Tibial nerve (tissue), 4 donors: ENCODE data around the gene CISTR.

ENCODE experiments used
- EP300 ChIP-seq, 2 donors: sonication (generic); formaldehyde crosslinking; IDR thresholded peaks; one replicate each; pipeline ENCODE4 v1.6.1; 2017; ENCODE audit warnings: antibody characterized with exemption in 2 of 2, mild to moderate bottlenecking in 1 of 2
- POLR2A ChIP-seq, 2 donors: fragments of 450-650 bp; IDR thresholded peaks; one replicate each; pipeline ENCODE4 v1.6.1; 2017; ENCODE audit warnings: antibody characterized with exemption in 2 of 2, mild to moderate bottlenecking in 2 of 2, moderate library complexity in 2 of 2
- TF ChIP-seq, protein P1 (sequence below), 5 experiments: fragments of 200-600 bp in 3 of 5; fragments of 450-650 bp in 2 of 5; sonication (generic) in 3 of 5; IDR thresholded peaks; one replicate each; pipeline ENCODE4 v1.5.1; 2016 to 2019; ENCODE audit warnings: antibody characterized with exemption in 5 of 5, mild to moderate bottlenecking in 3 of 5, moderate library complexity in 2 of 5

DNA sequence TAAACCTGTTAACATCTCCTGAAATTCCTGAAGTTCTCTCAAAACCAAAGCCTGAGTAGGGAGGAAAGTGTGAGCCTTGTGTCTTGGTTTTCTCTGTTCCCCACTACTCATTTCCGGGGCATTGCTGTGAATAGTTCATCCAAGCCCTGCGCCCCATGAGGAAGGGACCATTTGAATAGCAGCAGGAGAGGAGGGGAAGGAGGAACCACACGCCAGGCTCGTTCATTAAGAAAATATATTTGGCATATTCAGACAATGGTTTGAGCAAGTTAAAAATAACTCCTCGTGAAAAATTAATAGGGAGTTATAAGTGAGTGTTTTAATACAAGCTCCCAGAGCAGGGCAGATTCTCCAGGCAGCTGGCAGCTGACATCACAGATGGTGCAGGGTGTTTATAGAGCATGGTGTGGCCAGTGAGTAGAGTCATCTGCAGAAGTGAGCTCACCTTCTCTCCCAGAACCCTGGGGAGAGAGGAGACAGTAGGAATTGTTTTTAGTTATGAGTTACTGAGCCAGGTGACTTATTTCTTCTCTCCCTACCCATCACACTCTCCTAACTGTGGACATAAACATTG lies 29.5 kb upstream of the CISTR start:
- TF ChIP-seq POLR2A (IDR thresholded peaks at IDR 0.05), result no peak
- TF ChIP-seq, protein P1, sequence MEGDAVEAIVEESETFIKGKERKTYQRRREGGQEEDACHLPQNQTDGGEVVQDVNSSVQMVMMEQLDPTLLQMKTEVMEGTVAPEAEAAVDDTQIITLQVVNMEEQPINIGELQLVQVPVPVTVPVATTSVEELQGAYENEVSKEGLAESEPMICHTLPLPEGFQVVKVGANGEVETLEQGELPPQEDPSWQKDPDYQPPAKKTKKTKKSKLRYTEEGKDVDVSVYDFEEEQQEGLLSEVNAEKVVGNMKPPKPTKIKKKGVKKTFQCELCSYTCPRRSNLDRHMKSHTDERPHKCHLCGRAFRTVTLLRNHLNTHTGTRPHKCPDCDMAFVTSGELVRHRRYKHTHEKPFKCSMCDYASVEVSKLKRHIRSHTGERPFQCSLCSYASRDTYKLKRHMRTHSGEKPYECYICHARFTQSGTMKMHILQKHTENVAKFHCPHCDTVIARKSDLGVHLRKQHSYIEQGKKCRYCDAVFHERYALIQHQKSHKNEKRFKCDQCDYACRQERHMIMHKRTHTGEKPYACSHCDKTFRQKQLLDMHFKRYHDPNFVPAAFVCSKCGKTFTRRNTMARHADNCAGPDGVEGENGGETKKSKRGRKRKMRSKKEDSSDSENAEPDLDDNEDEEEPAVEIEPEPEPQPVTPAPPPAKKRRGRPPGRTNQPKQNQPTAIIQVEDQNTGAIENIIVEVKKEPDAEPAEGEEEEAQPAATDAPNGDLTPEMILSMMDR (IDR thresholded peaks at IDR 0.05), result no peak
- TF ChIP-seq EP300 (IDR thresholded peaks at IDR 0.05), result no peak
